Right lobe of liver (tissue), 4 donors: ENCODE data around the gene APC2.

Experiments
- POLR2A ChIP-seq: fragments of 450-650 bp; IDR thresholded peaks from one replicate; pipeline ENCODE4 v1.6.1; 2017; ENCODE audit warnings: antibody characterized with exemption, mild to moderate bottlenecking
- TF ChIP-seq, protein P1 (sequence below), 4 donors: fragments of 200-600 bp in 3 of 4; fragments of 450-650 bp in 1 of 4; IDR thresholded peaks; one replicate each; pipeline versions ENCODE4 v1.5.1 to v1.8.0; 2016 to 2022; ENCODE audit warnings: antibody characterized with exemption in 4 of 4, mild to moderate bottlenecking in 2 of 4
- donor health status: DM: no; HTN: no; CAD: no.
- donor health status: DM: no; HTN: no; CAD: no.
- donor health status: DM: no; HTN: yes; CAD: no.

DNA sequence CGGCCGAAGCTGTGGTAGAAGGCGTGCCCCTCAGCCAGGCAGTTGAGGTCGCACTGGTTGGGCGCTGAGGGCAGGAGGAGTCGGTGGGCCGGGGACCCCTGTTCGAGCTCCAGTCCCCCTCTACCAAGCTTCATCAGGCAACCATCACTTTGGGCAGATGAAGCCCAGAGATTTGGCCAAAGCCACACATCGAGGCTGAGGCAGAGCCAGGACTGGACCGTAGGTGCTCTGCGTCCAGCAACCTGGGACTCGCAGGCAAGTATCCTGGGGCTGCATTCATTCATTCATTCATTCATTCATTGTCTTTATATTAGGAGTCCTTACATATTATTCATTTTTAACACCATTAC, 58.6 kb downstream of the APC2 start:
- TF ChIP-seq POLR2A: no peak
- TF ChIP-seq, protein P1, sequence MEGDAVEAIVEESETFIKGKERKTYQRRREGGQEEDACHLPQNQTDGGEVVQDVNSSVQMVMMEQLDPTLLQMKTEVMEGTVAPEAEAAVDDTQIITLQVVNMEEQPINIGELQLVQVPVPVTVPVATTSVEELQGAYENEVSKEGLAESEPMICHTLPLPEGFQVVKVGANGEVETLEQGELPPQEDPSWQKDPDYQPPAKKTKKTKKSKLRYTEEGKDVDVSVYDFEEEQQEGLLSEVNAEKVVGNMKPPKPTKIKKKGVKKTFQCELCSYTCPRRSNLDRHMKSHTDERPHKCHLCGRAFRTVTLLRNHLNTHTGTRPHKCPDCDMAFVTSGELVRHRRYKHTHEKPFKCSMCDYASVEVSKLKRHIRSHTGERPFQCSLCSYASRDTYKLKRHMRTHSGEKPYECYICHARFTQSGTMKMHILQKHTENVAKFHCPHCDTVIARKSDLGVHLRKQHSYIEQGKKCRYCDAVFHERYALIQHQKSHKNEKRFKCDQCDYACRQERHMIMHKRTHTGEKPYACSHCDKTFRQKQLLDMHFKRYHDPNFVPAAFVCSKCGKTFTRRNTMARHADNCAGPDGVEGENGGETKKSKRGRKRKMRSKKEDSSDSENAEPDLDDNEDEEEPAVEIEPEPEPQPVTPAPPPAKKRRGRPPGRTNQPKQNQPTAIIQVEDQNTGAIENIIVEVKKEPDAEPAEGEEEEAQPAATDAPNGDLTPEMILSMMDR (IDR thresholded peaks at IDR 0.05): no peak
